Measurements from ENCODE around the gene CYP4A22.
"Not testable (repeated sequence)": the region's sequence is repeated elsewhere in the genome, so short reads cannot be mapped to it uniquely, and the experiment has no call there.

DNA sequence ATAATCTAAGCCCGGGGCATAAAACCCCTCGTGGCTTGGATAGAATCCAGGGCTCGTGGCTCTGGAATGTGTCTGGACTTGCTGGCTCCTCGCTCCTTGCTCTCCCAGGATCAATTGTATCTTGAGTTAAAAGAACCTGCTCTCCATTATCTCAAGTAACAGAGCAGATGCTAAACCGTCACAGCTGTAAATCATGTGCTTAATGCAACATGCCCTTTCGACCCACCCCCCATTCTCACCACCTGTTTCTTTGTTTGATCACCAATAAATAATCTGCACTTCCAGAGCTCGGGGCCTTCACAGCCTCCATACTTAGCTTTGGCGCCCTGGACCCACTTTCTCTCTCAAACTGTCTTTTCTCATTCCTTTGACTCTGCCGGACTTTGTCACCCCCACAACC is 11.9 kb downstream of the CYP4A22 start:
- TF ChIP-seq, protein P1, sequence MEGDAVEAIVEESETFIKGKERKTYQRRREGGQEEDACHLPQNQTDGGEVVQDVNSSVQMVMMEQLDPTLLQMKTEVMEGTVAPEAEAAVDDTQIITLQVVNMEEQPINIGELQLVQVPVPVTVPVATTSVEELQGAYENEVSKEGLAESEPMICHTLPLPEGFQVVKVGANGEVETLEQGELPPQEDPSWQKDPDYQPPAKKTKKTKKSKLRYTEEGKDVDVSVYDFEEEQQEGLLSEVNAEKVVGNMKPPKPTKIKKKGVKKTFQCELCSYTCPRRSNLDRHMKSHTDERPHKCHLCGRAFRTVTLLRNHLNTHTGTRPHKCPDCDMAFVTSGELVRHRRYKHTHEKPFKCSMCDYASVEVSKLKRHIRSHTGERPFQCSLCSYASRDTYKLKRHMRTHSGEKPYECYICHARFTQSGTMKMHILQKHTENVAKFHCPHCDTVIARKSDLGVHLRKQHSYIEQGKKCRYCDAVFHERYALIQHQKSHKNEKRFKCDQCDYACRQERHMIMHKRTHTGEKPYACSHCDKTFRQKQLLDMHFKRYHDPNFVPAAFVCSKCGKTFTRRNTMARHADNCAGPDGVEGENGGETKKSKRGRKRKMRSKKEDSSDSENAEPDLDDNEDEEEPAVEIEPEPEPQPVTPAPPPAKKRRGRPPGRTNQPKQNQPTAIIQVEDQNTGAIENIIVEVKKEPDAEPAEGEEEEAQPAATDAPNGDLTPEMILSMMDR (IDR thresholded peaks at IDR 0.05) = not testable (repeated sequence)
- TF ChIP-seq POLR2A (IDR thresholded peaks at IDR 0.05) = not testable (repeated sequence)
